OCI-LY1 (cell line): ENCODE data around the gene SH2B2.

Experiments
- EZH2 ChIP-seq: fragments of 200-600 bp; sonication (generic), shearing (Covaris generic); IDR thresholded peaks from 2 replicates; pipeline ENCODE4 v1.8.0; 2017; ENCODE audit warnings: borderline replicate concordance, mixed run types, mild to moderate bottlenecking, antibody characterized with exemption, low read length, moderate library complexity, mixed read lengths
- TF ChIP-seq, protein P1 (sequence below): fragments of 200-600 bp; sonication (generic), shearing (Covaris generic); IDR thresholded peaks from 2 replicates; pipeline ENCODE4 v1.5.1; 2017; ENCODE audit warnings: mild to moderate bottlenecking, antibody characterized with exemption, low read length, moderate library complexity, mixed read lengths

DNA sequence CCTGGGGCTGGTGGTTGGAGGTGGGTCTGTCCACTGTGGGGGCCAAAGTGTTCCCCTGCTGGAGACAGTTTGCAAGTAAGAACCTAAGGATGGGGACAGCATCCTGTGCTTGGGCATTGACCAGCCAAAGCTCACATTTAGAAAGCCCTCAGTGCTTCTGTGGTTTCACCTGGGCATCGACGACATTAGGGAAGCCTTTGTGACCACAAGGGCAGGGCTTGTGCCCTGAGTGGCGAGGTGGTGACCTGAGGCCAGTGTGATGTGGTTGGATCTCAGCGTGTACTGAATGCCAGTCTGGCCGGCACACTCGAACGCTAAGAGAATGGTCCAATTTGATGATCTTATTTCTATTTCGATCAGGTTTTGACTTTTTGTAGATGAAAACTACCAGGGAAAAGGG, 32.1 kb upstream of the SH2B2 start:
- TF ChIP-seq, protein P1, sequence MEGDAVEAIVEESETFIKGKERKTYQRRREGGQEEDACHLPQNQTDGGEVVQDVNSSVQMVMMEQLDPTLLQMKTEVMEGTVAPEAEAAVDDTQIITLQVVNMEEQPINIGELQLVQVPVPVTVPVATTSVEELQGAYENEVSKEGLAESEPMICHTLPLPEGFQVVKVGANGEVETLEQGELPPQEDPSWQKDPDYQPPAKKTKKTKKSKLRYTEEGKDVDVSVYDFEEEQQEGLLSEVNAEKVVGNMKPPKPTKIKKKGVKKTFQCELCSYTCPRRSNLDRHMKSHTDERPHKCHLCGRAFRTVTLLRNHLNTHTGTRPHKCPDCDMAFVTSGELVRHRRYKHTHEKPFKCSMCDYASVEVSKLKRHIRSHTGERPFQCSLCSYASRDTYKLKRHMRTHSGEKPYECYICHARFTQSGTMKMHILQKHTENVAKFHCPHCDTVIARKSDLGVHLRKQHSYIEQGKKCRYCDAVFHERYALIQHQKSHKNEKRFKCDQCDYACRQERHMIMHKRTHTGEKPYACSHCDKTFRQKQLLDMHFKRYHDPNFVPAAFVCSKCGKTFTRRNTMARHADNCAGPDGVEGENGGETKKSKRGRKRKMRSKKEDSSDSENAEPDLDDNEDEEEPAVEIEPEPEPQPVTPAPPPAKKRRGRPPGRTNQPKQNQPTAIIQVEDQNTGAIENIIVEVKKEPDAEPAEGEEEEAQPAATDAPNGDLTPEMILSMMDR = no peak
- no peak for TF ChIP-seq EZH2
